Measurements from ENCODE around the gene CNGA4.

DNA sequence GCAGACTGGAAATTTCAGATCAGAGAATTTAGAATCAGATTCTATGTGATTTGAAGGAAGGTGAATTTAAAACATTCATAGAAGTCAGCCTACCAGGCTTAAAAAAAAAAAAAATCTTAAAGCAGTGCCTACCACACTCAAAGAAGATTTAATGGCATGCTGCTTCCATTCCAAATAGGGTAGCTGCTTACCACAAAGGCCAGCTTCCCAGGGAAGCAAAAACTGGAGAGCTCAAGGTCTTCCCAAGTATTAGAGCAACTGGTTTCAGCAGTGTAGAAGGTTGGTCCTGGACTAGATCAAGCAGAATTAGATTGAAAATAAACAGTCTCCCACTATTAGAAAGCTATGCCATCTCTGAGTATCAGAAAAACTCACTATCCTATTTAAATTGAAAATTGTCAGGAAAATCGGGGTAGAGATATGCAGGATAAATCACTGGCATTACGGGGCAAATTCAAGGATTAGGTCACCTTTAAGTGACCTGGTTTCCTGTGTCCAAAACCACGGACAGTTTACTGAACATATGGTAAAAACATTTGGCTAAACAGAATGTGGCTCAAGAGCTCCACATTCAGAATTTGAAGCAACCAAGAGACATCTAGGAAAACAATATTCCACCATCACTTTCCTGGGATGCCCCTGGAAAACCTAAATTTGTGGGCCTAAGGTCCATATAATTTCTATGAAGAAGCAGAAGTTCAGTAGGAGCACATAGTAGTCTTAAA is 32.3 kb upstream of the CNGA4 start:
- TF ChIP-seq CTCF (conservative IDR thresholded peaks at IDR 0.05; ENCODE audit: low read depth, low read length) (no peak), RAD21 (IDR thresholded peaks at IDR 0.05; ENCODE audit: low read length) (no peak), POLR2A (IDR thresholded peaks at IDR 0.05; ENCODE audit: low read depth, low read length) (no peak), ELK1 (IDR thresholded peaks at IDR 0.05; ENCODE audit: borderline replicate concordance, low read depth, low read length) (no peak), FOS (IDR thresholded peaks at IDR 0.05; ENCODE audit: low read depth, low read length) (no peak), MXI1 (IDR thresholded peaks at IDR 0.05; ENCODE audit: borderline replicate concordance, low read depth, low read length) (no peak), MAFK (IDR thresholded peaks at IDR 0.05; ENCODE audit: low read depth, low read length) (no peak), CHD1 (IDR thresholded peaks at IDR 0.05; ENCODE audit: low read depth, low read length) (no peak), RFX5 (IDR thresholded peaks at IDR 0.05; ENCODE audit: low read depth, low read length) (no peak), CEBPB (IDR thresholded peaks at IDR 0.05; ENCODE audit: low read depth, low read length) (no peak)
- TF ChIP-seq, protein P1, sequence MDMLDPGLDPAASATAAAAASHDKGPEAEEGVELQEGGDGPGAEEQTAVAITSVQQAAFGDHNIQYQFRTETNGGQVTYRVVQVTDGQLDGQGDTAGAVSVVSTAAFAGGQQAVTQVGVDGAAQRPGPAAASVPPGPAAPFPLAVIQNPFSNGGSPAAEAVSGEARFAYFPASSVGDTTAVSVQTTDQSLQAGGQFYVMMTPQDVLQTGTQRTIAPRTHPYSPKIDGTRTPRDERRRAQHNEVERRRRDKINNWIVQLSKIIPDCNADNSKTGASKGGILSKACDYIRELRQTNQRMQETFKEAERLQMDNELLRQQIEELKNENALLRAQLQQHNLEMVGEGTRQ (IDR thresholded peaks at IDR 0.05; ENCODE audit: low read depth, low read length): no peak
